Epithelial cell of esophagus (primary cell): ENCODE data around the gene ATXN1L.

ENCODE experiments used
- DNase-seq: peaks from one replicate; pipeline ENCODE4 v3.0.0; 2010; ENCODE audit warnings: low read depth
- H3K4me3 ChIP-seq: 2 replicates; pipeline ENCODE4 v1.5.1; 2011; ENCODE audit warnings: mild to moderate bottlenecking, low read length, control low read depth
- CTCF ChIP-seq: IDR thresholded peaks from 2 replicates; pipeline ENCODE4 v1.5.1; 2011; ENCODE audit warnings: low read depth, mild to moderate bottlenecking, low read length, control low read depth, inconsistent platforms; ENCODE audit not compliant: insufficient read depth; ENCODE audit errors: missing control alignments

The ATXN1L gene

GRCh38 chr16:71869089-71869488 is 23.3 kb downstream of the ATXN1L start:
- no peak for DNase-seq
- no peak for TF ChIP-seq CTCF
- H3K4me3 ChIP-seq, result no peak overlapping the region

- no peak overlapping the region for H3K4me3 ChIP-seq
- TF ChIP-seq CTCF, result no peak
- no peak for DNase-seq
These were observed 25.0 kb downstream of the ATXN1L start for GRCh38 chr16:71870818-71871217.

GRCh38 chr16:71873199-71873598 is 27.4 kb downstream of the ATXN1L start:
- TF ChIP-seq CTCF, result no peak
- no peak overlapping the region for H3K4me3 ChIP-seq
- DNase-seq, result no peak

- TF ChIP-seq CTCF, result no peak
- DNase-seq, result no peak
- H3K4me3 ChIP-seq, result no peak overlapping the region
These were observed 33.1 kb downstream of the ATXN1L start for GRCh38 chr16:71878911-71879310.

GRCh38 chr16:71880176-71880575 is 34.4 kb downstream of the ATXN1L start:
- no peak overlapping the region for H3K4me3 ChIP-seq
- DNase-seq, result no peak
- no peak for TF ChIP-seq CTCF

GRCh38 chr16:71882505-71883167 is 36.9 kb downstream of the ATXN1L start:
- peak; percentile 89 for DNase-seq
- peak; percentile 93 for TF ChIP-seq CTCF
- H3K4me3 ChIP-seq, result peak overlapping the region; percentile 70

- peak overlapping the region; percentile 70 for H3K4me3 ChIP-seq
- TF ChIP-seq CTCF, result peak; percentile 10
- peak; percentile 29 for DNase-seq
These were observed 37.5 kb downstream of the ATXN1L start for GRCh38 chr16:71883168-71883848.
